Astrocyte of the cerebellum (primary cell): ENCODE results near the gene CETP.

ENCODE experiments used
- DNase-seq: peaks from one replicate; pipeline ENCODE4 v3.0.0-alpha.2; 2011; ENCODE audit warnings: low read depth
- H3K4me3 ChIP-seq: 2 replicates; pipeline ENCODE4 v1.5.1; 2011; ENCODE audit warnings: mild to moderate bottlenecking, low read depth, low read length, moderate library complexity
- CTCF ChIP-seq: IDR thresholded peaks from 2 replicates; pipeline ENCODE4 v1.5.1; 2012; ENCODE audit warnings: low read length, low read depth, moderate library complexity, mild to moderate bottlenecking; ENCODE audit errors: missing control alignments
- in situ Hi-C: cut with HindIII; loops from 2 replicates; pipeline ENCODE4 v1.10.0; 2017; ENCODE audit warnings: low sequenced_read_pairs

Gene CETP

GRCh38 chr16:56948234-56948633 lies 13.5 kb upstream of the CETP start:
- TF ChIP-seq CTCF = no peak
- in situ Hi-C loops = no loop called here

GRCh38 chr16:56950051-56950450 lies 11.7 kb upstream of the CETP start:
- TF ChIP-seq CTCF = no peak

More at GRCh38 chr16:56948234-56948633, 13.5 kb upstream of the CETP start:
- DNase-seq = no peak
- no peak overlapping the region for H3K4me3 ChIP-seq

GRCh38 chr16:56950455-56950854 lies 11.3 kb upstream of the CETP start:
- DNase-seq = no peak
- no peak overlapping the region for H3K4me3 ChIP-seq
- TF ChIP-seq CTCF = no peak
- in situ Hi-C loops = loop anchor here (5.0 kb wide), 1 partner anchor 77 kb away; no protein-coding TSS in a partner anchor

More at GRCh38 chr16:56950051-56950450, 11.7 kb upstream of the CETP start:
- in situ Hi-C loops = loop anchor here (5.0 kb wide), 1 partner anchor 77 kb away; no protein-coding TSS in a partner anchor
- no peak for DNase-seq
- no peak overlapping the region for H3K4me3 ChIP-seq

- DNase-seq = no peak
- in situ Hi-C loops = loop anchor here (5.0 kb wide), 1 partner anchor 76 kb away; no protein-coding TSS in a partner anchor
- TF ChIP-seq CTCF = peak; percentile 71
- no peak overlapping the region for H3K4me3 ChIP-seq
Observed at GRCh38 chr16:56950881-56951771, 10.6 kb upstream of the CETP start.

- TF ChIP-seq CTCF = no peak
- DNase-seq = no peak
- H3K4me3 ChIP-seq = no peak overlapping the region
- in situ Hi-C loops = loop anchor here (5.0 kb wide), 1 partner anchor 74 kb away; no protein-coding TSS in a partner anchor
Observed at GRCh38 chr16:56953006-56953405, 8.7 kb upstream of the CETP start.

- TF ChIP-seq CTCF = no peak
- DNase-seq = no peak
- no peak overlapping the region for H3K4me3 ChIP-seq
- in situ Hi-C loops = no loop called here
Observed at GRCh38 chr16:56956076-56956475, 5.7 kb upstream of the CETP start.
